Vagina (tissue), 2 donors: ENCODE results near the gene CMIP. TPM values are rescaled to one million over a fixed set of nuclear protein-coding genes. Genes with fewer than 3 reads are reported as not detected.

Experiments used
- DNase-seq, 2 donors: peaks; one replicate each; pipeline ENCODE4 v3.0.0-alpha.2; 2017; ENCODE audit errors: extremely low spot score in 2 of 2
- H3K27ac ChIP-seq: fragments of 200-600 bp; sonication (generic); one replicate; pipeline ENCODE4 v1.5.1; 2019
- H3K27me3 ChIP-seq: fragments of 200-600 bp; sonication (generic); one replicate; pipeline ENCODE4 v1.5.1; 2019
- H3K36me3 ChIP-seq, 2 donors: fragments of 200-600 bp; sonication (generic); one replicate each; pipeline ENCODE4 v1.5.1; 2017 to 2019
- H3K4me1 ChIP-seq: fragments of 200-600 bp; sonication (generic); one replicate; pipeline ENCODE4 v1.5.1; 2019
- H3K4me3 ChIP-seq, 2 donors: fragments of 200-600 bp; sonication (generic); 1 replicate in 1 of 2; 2 replicates in 1 of 2; pipeline ENCODE4 v1.5.1; 2016 to 2019
- H3K9me3 ChIP-seq: fragments of 200-600 bp; sonication (generic); one replicate; pipeline ENCODE4 v1.5.1; 2019
- POLR2A ChIP-seq, 2 donors: fragments of 450-650 bp; IDR thresholded peaks; one replicate each; pipeline ENCODE4 v1.6.1; 2017; ENCODE audit warnings: antibody characterized with exemption in 2 of 2, mild to moderate bottlenecking in 2 of 2, moderate library complexity in 2 of 2
- POLR2AphosphoS5 ChIP-seq, 2 donors: sonication (generic); formaldehyde crosslinking; IDR thresholded peaks; one replicate each; pipeline ENCODE4 v1.9.0; 2017; ENCODE audit warnings: antibody characterized with exemption in 2 of 2, mild to moderate bottlenecking in 2 of 2, low read depth in 1 of 2; ENCODE audit not compliant: insufficient read depth in 1 of 2
- intact Hi-C: fragments of 100-400 bp; cut with DNase I; formaldehyde crosslinking; loops from one replicate; pipeline ENCODE4 v1.15.1; 2023
- total RNA-seq: library from RNA; depleted of rRNA; stranded (reverse); fragments of >200 nt; gene quantifications from one replicate; pipeline ENCODE4 v1.2.3, GENCODE V29; 2016
- TF ChIP-seq, protein P1 (sequence below), 3 experiments: fragments of 450-650 bp in 2 of 3; fragments of 200-600 bp in 1 of 3; sonication (generic) in 1 of 3; IDR thresholded peaks; one replicate each; pipeline ENCODE4 v1.5.1; 2017 to 2019; ENCODE audit warnings: antibody characterized with exemption in 3 of 3, mild to moderate bottlenecking in 2 of 3, moderate library complexity in 2 of 3

CMIP gene
- total RNA-seq, 1 donor from 2014 or later = 66.3 TPM

DNA sequence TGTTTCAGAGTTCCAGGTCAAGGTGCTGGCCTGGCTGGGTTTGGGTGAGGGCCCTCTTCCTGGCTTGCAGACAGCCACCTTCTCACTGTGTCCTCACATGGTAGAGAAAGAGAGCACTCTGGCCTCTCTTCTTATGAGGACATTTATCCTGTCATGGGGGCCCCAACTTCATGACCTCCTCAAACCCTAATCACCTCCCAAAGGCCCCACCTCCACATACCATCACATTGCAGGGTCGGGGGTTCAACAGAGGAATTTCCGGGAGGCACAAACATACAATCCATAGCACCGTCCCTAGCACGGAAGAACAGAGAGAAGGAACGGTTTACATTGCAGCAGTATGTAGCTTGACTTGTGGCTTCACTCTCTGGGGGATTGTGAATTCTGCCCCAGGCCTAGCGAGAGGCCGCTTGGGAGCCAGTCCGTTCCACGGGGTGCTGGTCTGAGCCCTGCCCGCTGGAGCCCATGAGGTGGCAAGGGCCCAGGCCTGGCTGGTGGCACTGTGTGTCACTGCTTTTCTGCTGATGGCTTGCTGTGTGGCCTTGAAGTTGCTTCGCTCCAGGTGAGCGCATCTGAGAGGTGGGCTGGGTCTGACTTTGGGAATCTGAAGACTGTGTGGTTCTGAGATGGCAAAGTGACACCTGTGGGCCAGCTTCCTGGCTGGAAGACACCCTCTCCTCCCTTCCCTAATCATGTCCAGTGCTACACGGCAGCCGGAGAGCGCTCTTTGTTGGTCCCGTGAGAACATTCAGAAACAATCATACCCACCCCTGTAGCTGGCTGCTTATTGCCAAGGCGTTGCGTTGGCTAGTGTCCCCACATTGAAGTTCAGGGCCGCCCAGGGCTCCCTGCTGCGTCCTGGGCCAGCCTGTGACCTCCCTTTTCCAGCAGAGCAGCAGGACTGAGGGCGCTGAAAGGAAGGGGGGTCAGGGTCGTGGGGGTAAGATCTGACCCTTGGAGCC, 98.3 kb downstream of the CMIP start:
- no peak for TF ChIP-seq POLR2A (IDR thresholded peaks at IDR 0.05)
- TF ChIP-seq POLR2AphosphoS5 (IDR thresholded peaks at IDR 0.05; ENCODE audit: insufficient read depth in 1 of 2, low read depth in 1 of 2) = no peak
- TF ChIP-seq, protein P1, sequence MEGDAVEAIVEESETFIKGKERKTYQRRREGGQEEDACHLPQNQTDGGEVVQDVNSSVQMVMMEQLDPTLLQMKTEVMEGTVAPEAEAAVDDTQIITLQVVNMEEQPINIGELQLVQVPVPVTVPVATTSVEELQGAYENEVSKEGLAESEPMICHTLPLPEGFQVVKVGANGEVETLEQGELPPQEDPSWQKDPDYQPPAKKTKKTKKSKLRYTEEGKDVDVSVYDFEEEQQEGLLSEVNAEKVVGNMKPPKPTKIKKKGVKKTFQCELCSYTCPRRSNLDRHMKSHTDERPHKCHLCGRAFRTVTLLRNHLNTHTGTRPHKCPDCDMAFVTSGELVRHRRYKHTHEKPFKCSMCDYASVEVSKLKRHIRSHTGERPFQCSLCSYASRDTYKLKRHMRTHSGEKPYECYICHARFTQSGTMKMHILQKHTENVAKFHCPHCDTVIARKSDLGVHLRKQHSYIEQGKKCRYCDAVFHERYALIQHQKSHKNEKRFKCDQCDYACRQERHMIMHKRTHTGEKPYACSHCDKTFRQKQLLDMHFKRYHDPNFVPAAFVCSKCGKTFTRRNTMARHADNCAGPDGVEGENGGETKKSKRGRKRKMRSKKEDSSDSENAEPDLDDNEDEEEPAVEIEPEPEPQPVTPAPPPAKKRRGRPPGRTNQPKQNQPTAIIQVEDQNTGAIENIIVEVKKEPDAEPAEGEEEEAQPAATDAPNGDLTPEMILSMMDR (IDR thresholded peaks at IDR 0.05) = no peak
- intact Hi-C loops = no loop called here
- no peak overlapping the region for H3K27ac ChIP-seq

DNA sequence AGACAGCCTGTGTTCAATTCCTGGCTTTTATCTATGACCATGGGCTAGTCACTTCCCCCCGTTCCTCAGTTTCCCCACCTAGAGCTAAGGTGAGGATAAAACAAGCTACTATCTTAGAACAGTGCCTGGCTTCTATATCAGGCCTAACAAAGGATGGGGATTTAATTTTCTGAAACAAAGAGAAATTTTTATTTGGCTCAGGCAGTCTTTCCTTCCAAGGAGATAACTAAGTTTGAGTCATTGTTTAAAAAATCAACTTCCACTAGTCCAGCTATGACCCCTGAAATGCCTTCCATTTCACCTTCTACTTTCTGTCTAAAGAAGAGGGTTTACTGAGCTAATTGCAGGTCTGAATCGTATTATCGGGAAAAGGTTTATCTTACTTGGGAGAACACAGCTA, 99.0 kb downstream of the CMIP start:
- Histone ChIP-seq H3K27ac (peak overlapping the region; percentile 11), H3K9me3 (no peaks in the 10 kb centered on the region), H3K36me3 (no peaks in the 10 kb centered on the region), H3K4me1 (peaks cover 59% of the 10 kb centered on the region), H3K27me3 (no peaks in the 10 kb centered on the region), H3K4me3 (no peak overlapping the region)
- intact Hi-C loops = no loop called here
- no peak for TF ChIP-seq POLR2A (IDR thresholded peaks at IDR 0.05)
- DNase-seq = no peak

More for the DNA sequence above, 98.3 kb downstream of the CMIP start:
- Histone ChIP-seq H3K4me3 (no peak overlapping the region), H3K27me3 (no peaks in the 10 kb centered on the region), H3K9me3 (no peaks in the 10 kb centered on the region), H3K4me1 (peaks cover 66% of the 10 kb centered on the region), H3K36me3 (no peaks in the 10 kb centered on the region)
- DNase-seq = no peak

DNA sequence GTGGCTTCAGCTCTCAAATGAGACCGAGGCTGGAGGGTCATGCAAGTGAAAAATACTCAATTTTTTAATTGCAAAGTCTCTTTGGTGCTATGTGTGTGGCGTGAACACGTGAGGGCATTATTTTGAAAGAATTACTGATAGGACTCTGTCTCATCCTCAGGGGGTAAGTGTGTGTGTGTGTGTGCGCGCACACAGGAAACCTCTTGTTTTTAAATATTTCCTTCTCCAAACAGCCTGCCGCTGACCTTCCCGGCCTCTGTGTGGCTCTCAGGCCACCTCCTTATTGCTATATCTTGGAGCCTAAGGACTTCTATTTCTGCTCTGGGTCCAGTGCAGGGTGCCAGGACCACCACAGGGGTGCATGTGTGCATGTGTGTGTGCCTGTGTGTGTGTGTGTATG, 99.7 kb downstream of the CMIP start:
- H3K4me1 ChIP-seq = peaks cover 52% of the 10 kb centered on the region
- TF ChIP-seq POLR2AphosphoS5 (IDR thresholded peaks at IDR 0.05; ENCODE audit: insufficient read depth in 1 of 2, low read depth in 1 of 2) (no peak), POLR2A (IDR thresholded peaks at IDR 0.05) (no peak)
- TF ChIP-seq, protein P1 (IDR thresholded peaks at IDR 0.05) = no peak
- H3K27ac ChIP-seq = no peak overlapping the region
- no peak overlapping the region for H3K4me3 ChIP-seq
- no peaks in the 10 kb centered on the region for H3K36me3 ChIP-seq
- H3K27me3 ChIP-seq = no peaks in the 10 kb centered on the region
- H3K9me3 ChIP-seq = no peaks in the 10 kb centered on the region
- no peak for DNase-seq
- intact Hi-C loops = no loop called here

DNA sequence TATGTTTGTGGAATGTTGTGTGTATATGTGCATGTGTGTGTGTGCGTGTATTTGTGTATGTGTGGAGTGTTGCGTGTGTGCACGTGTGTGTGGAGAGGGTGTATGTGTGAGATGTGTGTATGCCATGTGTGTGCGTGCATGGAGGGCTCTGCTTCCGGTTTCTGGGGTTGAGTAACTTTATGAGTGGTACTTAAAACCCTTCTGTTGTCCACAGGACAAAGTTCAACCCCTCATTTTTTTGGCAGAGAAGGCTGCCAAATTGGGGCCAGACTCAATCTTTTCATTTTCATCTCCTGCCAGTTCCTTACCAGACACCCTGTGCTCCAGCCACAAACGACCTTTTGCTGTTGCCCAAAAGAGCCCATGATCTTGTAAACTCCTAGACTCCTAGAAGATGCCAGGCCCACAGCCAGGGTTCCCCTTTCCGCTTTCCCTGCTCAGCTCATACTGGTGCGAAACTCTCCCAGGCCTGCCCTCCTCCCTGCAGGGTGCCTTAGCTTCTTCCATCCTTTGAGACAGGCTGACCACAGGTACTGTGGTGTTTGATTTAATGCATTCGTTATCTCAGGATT, 100.2 kb downstream of the CMIP start:
- Histone ChIP-seq H3K9me3 (no peaks in the 10 kb centered on the region), H3K4me1 (peaks cover 51% of the 10 kb centered on the region), H3K27me3 (no peaks in the 10 kb centered on the region), H3K27ac (no peak overlapping the region), H3K4me3 (no peak overlapping the region), H3K36me3 (no peaks in the 10 kb centered on the region)
- DNase-seq = no peak
- TF ChIP-seq POLR2A (IDR thresholded peaks at IDR 0.05) (no peak), POLR2AphosphoS5 (IDR thresholded peaks at IDR 0.05; ENCODE audit: insufficient read depth in 1 of 2, low read depth in 1 of 2) (no peak)
- TF ChIP-seq, protein P1 (IDR thresholded peaks at IDR 0.05) = no peak
- intact Hi-C loops = no loop called here

DNA sequence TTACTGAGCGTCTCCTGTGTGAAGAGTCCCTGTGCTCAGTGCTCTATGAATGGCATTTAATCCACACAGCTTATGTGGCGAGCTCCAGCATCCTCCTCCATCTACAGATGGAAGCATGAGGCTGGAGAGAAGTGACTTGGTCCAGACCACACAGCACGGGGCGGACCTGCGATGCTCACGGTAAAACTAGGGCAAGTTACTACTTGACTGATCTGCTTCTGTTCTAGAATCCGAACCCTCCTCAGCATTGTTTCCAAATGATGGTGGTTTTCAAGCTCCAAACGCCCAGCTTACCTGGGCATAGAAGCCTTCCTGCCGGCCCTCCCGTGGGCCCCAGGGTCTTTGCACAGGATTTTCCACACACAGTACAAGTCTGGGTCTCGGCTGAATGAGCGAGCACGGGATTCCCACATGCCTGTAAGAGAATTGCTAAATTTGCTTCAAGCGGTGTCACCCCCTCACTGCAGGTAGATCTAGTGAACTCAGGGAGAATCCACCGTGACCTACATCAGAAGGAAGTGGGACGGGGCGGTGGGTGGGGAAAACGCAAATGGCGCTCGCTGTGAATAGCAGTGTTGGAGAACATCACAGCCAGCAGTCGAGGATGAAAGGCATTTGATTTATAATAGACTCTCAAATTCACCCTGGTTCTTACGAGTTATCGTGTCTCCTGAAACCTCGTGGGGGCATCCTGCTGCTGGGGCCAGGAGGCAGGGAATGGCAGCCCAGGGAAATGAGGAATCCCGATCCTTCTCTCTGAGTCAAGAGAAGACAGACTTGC, 101.1 kb downstream of the CMIP start:
- H3K4me1 ChIP-seq = peaks cover 54% of the 10 kb centered on the region
- intact Hi-C loops = no loop called here
- TF ChIP-seq, protein P1 (IDR thresholded peaks at IDR 0.05) = no peak
- TF ChIP-seq POLR2AphosphoS5 (IDR thresholded peaks at IDR 0.05; ENCODE audit: insufficient read depth in 1 of 2, low read depth in 1 of 2) (no peak), POLR2A (IDR thresholded peaks at IDR 0.05) (no peak)

More for the DNA sequence above, 101.1 kb downstream of the CMIP start:
- Histone ChIP-seq H3K27me3 (no peaks in the 10 kb centered on the region), H3K9me3 (no peaks in the 10 kb centered on the region), H3K4me3 (no peak overlapping the region), H3K36me3 (no peaks in the 10 kb centered on the region), H3K27ac (no peak overlapping the region)
- no peak for DNase-seq
